Dedifferentiated amniotic fluid mesenchymal stem cell (primary cell): ENCODE measurements around the gene POLD3.

Experiments used
- DNase-seq: peaks from one replicate; pipeline ENCODE4 v3.0.0-alpha.2; 2016; ENCODE audit errors: extremely low spot score

Gene POLD3

DNA sequence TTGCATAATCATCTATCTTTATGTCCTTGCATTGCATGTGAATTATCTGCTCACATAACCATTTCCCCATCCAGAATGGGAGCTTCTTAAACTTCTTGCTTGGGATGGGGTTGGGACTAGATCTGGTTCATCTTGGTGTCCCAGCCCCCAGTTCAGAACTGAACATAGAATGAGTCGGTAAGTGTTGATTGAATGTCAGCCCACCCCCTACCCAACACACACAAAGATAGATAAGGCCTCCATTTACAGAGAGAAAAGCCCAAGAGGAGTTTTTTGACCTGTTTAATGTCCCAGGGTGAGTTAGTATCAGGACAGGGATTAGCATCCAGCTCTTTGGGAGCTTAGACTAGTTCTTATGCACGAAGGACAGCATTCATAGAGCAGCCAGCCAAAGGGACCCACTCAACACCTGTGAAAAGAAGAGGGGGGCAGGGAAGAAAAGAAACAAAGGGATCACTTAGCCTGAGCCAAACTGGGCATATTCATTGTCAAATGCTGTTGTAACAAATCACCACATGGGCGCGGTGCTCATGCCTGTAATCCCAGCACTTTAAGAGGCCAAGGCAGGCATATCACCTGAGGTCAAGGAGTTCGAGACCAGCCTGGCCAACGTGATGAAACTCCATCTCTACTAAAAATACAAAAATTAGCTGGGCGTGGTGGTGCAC, 81.4 kb downstream of the POLD3 start:
- no peak for DNase-seq

DNA sequence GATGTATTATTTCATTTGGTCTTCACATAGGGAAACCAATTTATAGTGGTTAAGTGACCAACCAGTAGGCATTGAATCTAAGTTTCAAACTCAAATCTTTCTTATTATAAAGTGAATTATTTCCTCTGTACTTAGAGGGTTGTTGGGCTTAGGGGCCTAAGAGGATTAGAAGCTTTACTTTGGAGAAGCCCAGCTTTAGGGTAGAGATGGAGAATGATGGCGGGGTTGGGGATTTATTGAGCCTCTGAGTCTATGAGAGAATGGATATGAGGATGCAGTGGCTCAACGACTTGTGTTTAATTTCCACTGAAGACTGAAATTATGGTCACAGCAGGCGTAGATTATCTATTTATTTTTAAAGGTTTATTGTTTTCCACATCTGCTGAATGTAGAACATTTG, 83.4 kb downstream of the POLD3 start:
- no peak for DNase-seq

DNA sequence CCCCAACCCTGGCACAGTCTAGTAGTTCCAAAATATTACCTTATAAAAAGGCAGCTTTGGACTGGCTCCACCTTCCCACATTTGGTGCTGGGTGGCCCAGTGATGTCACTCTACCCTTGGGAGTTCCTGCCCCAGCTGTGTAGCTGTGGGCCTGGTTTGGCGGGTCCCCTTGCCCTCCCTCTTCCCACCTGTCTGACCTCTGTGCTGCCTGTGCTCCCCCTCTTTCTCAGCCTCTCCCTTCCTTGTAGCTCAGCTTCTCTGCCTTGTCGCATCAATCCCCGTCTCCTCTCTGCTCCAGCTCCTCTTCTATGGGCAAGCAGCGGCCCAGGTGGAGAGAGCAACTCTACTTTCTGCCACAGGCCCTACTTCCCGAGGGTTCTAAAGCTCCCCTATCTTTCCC, 84.2 kb downstream of the POLD3 start:
- no peak for DNase-seq

DNA sequence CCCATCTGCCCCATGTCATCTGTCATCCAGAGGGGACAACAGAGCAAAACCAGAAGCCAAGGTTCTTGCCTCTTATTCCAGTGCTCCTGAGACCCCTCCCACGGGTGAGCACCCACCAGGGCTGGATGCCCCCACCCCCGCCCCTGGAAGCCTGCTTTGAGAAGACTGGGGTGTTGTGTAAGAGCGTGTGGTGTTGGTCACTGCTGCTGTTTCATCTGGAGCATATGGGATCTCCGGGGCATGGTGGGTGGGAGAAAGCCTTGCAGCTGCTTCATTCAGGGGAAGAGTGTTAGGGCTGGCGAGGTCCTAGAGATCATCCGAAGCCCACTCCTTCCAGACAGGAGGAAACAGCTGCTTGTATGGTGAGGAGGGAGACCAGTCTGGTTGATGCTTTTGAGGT, 84.7 kb downstream of the POLD3 start:
- DNase-seq: no peak

DNA sequence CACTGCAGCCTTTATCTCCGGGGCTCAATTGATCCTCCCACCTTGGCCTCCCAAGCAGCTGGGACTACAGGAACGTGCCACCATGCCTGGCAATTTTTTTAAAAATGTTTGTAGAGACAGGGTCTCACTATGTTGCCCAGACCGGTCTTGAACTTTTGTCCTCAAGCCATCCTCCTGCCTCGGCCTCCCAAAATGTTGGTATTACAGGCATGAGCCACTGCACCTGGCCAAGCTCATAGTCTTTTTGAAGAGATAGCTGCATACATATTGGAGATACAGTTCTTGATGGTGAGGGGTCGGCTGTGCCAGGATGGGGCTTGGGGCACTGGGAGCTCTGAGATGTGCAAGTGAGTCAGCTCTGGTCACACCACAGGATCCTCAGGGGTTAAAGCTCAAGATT, 85.7 kb downstream of the POLD3 start:
- DNase-seq: no peak

DNA sequence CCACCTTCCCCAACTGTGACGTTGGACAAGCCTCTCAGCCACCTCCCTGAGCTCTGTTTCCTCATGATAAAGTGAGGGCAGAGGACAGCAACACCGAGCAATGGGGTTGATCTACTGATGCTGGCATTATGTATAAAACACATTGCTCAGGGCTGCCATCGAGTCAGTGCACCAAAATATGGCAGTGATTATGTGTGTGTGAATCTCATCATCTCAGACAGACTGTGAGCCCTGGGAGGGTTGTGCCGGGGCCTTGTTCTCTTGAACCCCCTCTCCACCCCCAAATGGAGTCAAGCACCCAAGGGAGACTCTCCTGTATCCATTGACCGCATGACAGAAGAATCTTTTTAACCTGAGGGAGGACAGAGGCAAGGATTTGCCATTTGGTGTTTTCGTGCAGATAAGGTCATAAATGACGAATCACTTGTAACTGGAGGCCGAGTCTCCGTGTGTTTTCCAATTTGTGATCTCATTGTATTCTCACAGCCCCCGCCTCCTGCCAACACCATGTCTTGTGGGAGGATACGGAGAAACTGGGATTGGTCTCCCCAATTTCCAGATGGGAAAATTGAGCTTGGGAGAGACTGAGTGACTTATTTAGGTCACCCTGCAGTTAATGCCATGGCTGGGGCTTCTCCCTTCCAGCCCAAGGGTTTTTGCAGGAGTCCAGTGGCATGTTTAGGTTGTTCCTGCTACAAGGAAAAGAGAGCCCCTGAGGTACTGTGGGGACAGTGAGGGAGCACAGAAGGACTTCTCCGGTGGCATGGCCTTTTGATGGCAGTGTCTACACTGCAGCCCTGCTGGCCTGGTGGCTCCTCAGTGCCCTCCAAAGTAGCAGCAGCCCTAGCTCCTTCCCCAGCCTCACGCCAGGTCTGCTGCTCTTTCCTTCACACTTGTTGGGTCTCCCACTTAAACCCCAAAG, 86.5 kb downstream of the POLD3 start:
- no peak for DNase-seq

DNA sequence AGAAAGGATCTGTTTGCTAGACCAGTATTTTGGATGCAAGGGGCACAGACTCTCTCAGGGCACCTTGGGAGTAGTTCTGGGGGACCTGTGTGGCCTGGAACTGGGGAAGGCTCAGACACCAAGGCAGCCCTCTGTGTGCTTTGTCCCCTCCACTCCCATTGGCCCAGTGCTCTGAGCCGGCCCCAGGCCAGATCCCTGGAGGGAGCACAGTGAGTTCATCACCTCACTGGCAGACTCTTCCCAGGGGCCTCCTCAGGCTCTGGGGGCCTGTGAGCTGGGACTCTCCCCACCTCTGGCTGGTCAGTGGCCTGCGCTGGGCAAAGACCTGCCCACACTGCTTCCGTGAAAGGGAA, 87.1 kb downstream of the POLD3 start:
- DNase-seq: no peak

DNA sequence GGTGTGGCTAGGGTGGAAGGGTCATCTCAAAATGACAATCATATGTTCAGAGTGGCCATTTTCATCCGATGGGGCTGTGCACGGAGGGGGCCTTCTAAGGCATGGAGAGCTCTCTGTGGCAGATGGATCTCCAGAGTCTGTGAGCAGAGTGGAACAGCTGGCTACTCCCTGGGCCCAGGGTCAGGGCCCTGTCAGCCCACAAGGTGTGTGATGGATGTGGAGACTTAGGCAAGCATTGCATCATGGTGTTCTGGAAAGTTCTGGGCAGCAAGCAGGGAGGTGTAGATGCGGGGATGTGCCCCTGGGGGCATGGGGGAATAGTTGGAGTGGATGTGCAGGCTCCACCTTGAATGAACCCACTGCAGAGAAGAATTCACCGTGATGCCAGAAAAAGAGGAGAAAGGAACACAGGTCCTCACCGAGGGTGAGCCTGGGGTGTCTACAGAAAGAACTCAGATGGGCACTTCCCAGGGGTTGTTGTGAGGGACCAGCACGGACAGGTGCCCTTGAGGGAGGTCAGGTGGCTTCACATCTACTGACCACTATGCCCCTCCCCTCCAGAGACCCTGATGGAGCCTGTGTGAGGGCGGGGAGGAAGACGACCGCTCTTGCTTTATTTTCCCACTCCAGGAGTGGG, 87.8 kb downstream of the POLD3 start:
- DNase-seq: no peak

DNA sequence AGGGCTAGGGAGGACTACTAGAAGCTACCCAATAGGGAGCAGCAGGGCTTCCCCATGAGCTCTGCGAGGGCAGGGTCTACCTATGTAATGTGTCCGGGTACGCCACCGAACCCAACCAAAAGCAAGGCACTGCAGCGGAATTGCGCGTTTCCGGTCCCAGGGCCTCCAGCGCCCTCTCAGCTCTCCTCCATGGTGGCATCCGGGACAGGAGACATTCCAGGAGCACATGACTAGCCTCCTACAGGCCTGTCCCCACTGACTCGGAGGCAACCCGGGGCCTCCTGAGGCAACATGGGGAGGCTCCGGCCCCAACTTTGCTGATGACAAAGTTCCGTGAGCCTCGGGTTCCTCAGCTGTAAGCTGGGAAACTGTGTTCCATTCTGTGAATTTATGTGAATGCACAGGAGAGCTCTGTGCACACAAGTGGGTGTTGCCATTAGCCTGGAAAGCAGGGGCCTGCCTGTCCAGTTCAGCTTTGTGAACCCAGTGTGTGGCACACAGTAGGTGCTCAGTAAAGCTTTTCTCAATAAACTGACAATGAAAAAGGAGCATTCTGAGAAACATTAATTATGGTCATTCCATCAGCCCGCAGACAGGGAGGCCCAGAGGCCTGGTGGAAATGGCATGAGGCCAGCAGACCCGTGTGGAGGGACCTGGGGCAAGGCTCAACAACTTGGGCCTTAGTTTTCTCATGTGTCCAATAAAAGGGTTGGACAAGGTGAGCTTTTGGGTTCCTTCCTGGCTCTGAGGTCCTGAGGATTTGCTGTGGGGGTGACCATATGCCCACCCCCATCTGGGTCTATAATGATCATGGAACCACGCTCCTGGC, 88.5 kb downstream of the POLD3 start:
- no peak for DNase-seq

DNA sequence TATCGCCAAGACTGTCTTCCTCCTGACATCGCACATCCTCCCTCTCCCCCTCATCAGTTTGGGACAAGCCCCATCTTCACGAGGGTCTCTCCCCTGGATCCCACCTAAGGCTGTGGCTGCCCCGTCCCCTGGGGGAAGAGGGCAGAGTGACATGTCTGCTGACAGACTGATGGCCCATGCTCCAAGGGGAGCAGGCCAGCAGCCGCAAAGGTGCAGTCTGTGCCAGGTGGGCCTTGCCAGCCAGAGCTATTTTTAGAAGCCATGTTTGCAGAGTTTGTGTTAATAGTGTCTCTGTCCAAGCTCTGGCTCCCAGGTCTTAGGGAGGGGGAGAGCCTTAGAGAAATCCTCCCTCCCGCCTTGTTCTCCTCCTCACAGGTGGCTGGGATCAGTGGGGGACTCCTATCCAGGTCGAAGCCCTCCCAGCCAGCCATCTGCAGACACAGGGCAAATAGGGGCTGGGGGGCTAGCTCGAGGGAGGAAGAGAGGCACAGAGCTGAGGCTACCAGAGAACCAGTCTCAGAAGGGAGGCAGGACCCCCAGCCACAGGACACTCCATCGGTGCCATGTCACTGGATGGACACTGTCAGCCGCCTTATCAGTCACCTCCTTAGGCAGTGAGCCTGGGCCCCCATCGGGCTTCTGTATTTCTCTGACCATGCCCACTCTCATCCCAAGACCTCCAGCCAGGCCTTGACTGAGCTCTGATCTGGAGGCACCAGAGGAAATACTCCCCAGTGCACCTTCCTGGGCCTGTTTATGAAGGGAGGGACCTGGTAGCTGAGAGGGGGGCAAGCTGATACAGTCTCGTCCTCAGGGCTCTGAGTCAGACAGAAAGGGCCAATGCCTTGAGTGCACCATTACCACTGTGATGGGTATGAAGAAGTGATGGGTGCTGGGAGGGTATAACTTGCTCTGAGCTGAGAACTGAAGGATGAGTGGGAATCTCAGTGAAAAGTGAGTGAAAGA, 89.6 kb downstream of the POLD3 start:
- no peak for DNase-seq

DNA sequence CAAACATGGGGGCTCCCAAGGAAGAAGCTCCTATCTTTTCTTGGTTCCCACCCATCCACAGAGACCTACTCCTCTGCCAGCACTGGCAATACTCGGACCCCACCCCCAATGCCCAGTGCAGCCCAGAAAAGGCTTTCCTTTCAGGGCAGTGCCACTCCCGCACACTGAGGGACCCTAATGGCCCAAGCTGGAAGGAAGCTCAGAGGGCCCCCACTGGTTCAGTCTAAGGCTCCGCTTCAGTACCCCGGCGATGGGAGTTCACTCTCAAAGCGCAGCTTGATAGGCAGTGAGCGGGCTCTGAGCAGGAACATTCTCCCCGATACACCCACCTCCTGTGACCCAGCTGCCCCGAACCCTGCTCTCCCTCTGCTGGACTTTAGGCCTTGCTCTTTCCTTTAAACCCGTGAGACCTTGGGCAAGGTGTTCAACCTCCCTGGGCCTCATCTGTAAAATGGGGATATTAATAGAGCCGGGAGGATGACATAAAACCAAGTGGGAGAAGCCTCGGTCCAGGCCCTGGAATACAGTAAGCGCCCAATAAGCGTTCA, 90.4 kb downstream of the POLD3 start:
- DNase-seq: no peak

DNA sequence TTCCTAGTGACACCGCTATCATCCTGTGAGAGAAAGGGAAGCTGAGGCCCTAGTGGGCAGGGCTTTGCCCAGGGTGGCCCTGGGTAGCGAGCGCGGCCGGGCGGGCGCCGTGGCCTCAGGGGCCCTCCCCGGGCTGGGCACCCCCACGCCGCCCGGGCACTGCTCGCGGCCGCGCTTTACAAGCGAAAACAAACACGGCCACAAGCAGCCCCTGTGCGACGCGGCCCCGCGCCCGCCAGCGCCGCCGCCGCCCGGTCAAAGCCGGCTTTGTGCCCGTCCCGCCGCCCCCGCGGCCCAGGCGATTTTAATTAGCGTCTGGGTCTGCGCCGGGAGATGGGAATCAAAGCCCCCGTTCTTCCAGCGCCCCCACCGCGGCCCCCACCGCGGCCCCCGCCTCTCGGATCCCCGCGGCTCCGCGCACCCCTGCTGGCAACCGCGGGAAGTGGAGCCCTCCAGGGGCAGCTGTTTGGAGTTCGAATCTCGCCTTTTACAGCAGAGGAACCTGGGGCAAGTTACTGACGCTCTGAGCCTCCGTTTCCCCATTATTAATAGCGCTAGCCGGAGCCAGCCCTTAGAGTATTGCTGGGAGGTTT, 91.0 kb downstream of the POLD3 start:
- no peak for DNase-seq

DNA sequence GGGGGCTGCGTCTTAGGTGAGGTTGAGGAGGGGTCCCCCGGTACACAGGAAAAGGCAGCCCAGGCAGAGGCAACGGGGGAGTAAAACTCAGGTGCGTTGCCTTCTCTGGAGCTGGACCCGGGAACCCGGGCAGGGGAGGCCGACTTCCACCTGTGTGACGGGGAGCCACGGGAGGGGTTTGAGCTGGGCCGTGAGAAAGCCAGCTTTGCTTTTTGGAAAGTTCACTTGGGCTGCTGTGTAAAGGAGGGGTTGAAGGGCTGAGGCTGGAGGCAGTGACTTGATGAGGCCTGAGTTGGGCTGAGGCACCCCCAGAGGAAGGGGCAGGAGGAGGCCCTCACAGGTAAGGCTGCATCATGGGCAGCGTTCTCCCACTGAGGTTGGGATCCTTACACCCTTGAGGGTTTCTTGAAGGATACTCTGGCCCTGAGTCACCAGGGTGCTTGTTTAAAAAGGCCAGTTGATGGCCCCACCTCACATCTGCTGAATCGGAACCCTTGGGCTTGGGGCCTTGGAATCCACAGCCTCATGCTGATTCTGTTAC, 91.6 kb downstream of the POLD3 start:
- DNase-seq: no peak

DNA sequence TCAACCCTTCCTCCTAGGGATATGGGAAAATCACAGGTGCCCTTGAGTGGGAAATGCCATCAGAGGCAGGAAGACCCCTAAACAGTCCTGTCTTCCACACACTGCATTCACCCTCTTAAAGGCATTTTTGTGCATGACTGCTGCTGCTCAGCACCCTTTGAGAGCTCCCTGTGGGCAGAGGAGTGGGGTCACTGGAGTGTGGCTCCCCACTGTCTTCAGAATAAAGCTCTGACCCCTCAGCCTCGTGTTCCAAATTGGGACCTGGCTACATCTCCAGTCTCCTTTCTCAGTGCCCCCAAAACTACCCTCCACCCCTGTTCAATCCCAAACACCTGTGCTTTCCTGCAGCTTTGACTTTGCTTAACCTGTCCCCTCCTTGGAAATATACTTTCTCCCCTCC, 92.3 kb downstream of the POLD3 start:
- DNase-seq: no peak

DNA sequence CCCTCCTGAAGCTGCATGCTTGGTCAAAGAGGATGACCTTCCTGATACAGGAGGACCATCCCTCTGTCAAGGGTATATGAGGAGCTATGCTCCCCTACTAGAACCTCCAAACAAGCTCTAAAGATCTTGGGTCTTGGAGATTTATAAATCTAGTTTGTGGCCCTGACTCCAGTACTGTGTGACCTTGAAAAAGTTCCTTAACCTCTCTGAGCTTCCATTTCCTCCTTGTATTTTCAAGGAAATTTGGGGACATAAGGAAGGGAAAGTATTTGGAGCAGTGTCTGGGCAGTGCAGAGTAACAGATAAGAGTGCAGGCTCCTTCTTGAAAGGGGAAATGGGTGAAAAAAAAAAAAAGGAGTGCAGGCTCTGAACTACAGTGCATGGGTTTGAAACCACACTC, 93.0 kb downstream of the POLD3 start:
- no peak for DNase-seq

DNA sequence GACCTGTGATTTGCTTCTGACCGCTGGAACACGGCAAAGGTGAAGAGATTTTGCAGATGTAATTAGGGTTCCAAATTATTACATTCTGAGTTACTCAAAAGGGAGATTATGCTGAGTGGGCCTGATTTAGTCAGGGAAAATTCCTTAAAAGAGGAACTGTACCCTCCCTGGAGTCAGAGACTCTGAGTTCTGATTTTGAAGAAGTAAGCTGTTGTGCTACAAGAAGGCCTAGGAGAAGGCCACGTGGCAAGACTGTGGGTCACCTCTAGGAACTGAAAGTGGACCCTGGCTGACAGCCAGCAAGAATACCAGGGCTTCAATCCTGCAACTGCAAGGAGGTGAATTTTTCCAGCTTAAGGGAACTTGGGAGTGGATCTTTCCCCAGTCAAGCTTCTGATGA, 93.5 kb downstream of the POLD3 start:
- no peak for DNase-seq

DNA sequence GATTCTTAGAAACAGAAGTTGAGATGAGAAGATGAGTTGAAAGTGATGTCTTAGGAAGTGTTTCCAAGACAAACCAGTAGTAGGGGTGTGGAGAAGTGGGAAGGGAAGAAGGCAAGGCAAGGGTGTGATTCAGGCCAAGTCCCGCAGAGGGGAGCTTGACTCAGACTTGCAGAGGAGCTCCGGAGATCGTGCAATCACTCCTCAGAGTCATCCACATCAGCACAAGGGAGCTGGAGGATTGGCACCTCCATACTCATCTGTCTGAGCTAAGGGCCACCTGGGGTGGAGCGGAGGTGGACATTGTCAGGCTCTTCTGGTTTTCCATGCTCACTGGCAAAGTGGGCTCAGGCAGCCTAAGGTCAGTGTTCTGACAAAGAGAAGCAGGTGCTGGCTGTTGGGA, 94.4 kb downstream of the POLD3 start:
- no peak for DNase-seq

DNA sequence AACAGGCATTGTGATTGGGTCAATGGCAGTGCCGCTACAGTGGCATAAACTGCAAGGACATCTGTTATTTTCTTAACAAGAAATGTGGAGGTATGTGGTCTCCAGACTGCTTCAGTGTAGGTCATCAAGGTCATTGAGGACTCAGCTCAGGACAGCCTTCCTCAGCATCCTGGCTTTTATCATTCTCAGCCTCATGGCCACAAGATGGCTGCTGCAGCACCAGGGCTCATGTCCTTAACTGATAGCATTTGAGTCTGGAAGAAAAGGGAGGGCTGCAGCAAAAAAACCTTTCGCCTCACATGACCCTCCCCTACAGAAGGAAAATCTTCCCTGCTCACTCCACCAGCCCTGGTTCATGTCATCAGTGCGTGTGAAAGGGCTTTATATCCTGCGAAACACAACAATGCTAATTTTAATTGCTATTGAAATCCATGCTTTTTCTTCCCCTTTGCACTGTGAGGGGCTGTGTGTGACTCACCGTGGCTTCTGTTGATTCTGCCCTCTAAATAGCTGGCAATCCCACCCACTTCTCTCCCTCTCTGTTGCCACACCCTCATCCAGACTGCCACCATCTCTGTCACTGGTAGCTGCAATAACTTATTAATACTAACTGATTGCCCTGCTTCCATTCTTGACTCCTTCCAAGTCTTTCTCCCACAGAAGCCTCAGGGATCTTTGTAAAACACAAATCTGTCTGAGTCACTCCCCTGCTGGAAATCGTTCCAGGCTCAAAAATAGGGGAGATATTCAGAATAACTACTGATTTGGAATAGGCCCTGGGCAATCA, 95.0 kb downstream of the POLD3 start:
- DNase-seq: peak; percentile 29

DNA sequence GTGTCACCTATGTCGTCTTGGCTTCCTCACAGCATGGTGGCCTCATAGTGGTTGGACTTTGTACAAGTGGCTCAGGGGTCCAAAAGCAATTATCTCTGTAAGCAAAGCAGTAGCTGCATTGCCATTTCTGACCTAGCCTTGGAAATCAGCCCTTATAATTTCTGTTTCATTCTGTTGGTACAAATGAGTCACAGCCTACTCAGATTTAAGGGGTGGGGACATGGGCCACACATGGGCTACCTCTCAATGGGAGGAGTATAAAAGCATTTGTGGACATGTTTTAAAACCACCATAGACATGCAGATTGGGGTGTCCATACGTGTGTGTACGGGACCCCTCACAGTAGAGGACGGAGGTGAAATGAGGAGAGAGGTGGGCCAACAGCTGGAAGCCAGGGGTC, 97.3 kb downstream of the POLD3 start:
- DNase-seq: no peak
